HG03103 (cell line): ENCODE data around the gene SOX18.
"Not testable (repeated sequence)": the region's sequence is repeated elsewhere in the genome, so short reads cannot be mapped to it uniquely, and the experiment has no call there.

Source experiments
- ATAC-seq: cut with Tn5 transposase; IDR thresholded peaks from one replicate; pipeline ENCODE4 v1.9.1; 2021; ENCODE audit warnings: low read depth; ENCODE audit not compliant: unreplicated experiment

SOX18 gene

DNA sequence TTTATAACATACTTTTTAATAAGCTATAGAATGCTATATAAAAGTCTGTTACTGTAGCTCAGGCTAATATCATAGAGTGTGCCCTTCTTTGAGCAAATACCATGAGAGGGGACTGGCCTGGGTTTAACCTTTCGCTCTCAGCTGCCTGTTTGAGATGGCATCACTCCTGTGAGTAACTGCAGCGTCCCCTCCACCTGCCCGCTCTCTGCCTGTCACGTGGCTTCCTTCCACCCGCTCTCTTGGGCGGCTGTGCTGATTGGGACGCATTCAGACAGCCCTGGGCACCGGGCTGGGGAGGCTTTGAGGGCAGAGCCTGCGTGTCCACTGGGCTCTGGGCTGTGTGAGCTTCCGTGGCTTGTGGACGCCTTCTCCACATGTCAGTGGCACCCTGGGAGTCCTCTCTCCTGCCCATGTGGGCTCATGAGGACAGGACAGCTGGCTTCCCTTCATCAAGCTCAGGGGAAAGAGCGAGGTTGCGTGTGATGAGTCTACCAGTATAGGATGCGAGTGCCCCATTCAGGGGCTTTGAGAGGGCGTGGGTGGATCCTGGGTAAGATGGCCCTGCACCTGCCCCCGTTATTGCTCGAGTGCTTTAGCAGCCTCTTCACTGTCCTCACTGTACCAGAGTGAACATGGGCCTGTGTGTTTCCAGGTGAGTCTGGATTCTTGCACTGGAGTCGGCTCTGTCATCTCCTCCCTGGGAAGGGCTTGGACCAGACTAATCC, 24.2 kb downstream of the SOX18 start:
- ATAC-seq: no peak

GRCh38 chr20:64024141-64024990, 25.1 kb downstream of the SOX18 start:
- ATAC-seq: no peak

DNA sequence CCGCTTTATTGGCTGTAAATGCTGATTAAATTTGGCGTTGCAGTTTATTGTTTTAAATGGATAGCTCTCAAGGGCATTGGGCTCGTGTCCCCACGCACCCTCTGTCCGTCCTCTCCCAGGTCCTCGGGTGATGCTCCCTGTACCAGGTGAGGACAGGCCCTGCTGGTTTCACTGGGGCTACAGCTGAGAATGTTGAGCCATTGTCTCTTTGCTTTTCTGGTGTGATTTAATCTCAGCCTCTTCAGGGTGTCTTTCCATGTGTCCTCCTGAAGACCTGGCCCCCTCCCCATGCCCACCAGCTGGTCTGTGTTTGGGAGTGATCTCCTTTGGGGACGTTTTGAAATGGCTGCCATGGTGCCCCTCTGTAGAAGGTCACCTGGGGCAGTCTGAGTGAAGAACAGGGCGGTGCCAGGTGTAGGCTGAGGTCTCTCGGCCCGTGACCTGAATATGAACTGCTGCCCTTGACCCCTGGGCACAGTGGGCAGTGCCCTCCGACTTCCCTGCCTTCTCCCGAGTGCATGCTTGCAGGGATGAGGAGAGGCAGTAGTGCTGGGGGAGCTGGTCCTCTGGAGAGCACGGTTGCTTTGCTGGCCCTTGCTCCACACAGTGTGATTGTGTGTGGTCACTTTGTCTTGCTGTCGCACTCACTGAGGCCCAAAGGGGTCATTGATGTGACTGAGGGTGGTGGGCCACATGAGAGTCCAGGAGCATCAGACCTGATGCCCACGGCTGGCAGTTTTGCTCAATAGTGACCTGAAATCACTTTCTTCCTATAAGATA, 25.9 kb downstream of the SOX18 start:
- no peak for ATAC-seq

- no peak for ATAC-seq
Measured at GRCh38 chr20:64022671-64023360, 26.6 kb downstream of the SOX18 start.

GRCh38 chr20:64021124-64021975, 28.1 kb downstream of the SOX18 start:
- no peak for ATAC-seq

DNA sequence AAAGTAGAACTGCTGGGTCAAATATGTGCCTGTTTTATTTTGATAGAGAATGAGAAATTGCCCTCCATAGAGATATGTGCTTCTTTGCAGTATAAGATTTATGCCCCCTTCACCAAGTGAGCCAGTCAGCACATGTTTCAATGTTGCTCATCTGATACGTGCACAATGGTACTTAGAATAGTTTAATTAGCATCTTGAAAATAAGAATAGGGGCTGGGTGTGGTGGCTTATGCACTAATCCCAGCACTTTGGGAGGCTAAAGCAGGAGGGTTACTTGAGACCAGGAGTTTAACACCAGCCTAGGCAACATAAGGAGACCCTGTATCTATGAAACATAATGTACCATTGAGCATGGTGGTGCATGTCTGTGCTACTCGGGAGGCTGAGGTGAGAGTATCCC, 33.8 kb downstream of the SOX18 start:
- no peak for ATAC-seq

DNA sequence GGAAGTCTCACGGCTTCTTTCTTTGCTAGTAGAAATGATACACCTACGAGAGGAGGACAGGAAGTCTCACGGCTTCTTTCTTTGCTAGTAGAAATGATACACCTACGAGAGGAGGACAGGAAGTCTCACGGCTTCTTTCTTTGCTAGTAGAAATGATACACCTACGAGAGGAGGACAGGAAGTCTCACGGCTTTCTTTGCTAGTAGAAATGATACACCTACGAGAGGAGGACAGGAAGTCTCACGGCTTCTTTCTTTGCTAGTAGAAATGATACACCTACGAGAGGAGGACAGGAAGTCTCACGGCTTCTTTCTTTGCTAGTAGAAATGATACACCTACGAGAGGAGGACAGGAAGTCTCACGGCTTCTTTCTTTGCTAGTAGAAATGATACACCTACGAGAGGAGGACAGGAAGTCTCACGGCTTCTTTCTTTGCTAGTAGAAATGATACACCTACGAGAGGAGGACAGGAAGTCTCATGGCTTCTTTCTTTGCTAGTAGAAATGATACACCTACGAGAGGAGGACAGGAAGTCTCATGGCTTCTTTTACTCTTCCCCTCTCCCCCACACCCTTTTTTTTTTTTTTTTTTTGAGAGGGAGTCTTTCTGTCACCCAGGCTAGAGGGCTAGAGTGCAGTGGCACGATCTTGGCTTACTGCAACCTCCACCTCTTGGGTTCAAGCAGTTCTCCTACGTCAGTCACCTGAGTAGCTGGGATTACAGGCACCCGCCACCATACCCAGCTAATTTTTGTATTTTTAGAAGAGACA, 36.9 kb downstream of the SOX18 start:
- ATAC-seq: not testable (repeated sequence)

DNA sequence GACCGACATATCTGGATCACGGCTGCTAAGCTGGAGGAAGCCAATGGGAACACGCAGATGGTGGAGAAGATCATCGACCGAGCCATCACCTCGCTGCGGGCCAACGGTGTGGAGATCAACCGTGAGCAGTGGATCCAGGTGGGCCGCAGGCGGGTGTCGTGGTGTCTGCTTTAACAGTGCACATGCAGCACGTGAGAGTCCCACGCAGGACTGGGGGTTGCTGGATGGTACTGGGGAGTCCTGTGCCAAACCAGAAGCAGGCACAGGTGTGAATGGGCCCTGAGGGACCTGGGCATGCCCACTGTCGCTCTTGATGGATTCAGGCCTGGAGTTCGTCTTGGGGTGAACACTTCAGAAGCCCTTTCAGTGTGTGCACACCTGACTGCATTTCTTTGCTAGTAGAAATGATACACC, 38.1 kb downstream of the SOX18 start:
- no peak for ATAC-seq

- no peak for ATAC-seq
Measured at GRCh38 chr20:64010711-64011237, 38.7 kb downstream of the SOX18 start.

DNA sequence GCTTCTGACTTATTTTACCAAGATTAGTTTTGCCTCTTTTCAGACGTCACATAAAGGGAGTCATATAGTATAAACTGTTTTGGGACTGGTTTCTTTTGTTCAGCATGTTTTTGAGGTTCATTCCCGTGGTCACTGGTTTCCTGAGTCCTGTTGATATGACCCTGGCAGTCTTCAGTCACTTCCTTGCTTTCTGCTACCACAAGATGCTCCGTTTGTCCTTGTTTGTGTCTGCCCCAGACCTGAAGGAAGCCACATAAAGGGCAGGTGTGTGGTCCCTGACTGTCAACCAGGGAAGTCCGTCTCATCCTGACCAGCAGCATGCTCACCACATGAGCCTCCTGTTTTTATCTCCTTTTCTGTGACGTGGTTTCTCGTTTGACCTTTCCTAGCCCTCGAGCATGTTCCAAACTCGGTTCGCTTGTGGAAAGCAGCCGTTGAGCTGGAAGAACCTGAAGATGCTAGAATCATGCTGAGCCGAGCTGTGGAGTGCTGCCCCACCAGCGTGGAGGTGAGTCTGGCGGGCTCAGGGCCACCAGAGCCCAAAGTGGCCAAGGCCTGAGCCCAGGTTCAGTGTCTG, 39.5 kb downstream of the SOX18 start:
- no peak for ATAC-seq

DNA sequence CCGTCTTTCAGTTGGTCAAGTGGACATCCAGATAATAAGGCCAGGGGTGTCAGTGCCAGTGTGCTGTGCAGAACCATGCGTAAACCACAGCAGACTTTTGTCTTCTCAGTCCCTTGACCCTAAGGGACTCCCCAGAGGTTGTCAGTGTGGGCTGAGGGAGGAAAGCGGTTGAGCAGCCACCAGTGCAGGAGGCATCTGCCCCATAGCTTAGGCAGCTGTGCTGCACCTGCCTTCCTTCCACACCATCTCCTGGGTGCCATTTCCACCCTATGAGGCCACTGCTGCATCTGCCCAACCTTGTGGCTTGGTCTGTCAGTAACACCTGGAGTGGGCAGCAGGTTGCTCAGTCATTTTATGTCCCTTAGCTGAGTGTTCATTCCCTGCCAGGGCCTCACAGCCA, 42.5 kb downstream of the SOX18 start:
- ATAC-seq: no peak

DNA sequence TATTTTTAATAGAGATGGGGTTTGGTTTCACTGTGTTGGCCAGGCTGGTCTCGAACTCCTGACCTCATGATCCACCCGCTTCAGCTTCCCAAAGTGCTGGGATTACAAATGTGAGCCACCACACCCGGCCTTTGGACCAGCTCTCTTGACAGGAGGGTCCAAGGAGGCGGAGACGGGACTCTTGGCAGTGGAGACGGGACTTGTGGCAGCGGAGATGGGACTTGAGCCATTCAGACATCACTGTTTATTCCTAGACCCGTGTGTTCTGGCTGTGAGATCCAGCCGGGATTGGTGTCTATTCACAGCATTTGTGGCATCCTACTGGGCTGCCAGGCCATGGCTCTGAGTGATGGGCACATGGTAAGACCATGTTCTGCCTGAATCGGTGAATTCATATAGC, 42.9 kb downstream of the SOX18 start:
- no peak for ATAC-seq

- no peak for ATAC-seq
Measured at GRCh38 chr20:64005394-64005793, 44.0 kb downstream of the SOX18 start.

- ATAC-seq: no peak
Measured at GRCh38 chr20:64003960-64004725, 45.3 kb downstream of the SOX18 start.

- ATAC-seq: no peak
Measured at GRCh38 chr20:64001607-64002011, 47.8 kb downstream of the SOX18 start.

DNA sequence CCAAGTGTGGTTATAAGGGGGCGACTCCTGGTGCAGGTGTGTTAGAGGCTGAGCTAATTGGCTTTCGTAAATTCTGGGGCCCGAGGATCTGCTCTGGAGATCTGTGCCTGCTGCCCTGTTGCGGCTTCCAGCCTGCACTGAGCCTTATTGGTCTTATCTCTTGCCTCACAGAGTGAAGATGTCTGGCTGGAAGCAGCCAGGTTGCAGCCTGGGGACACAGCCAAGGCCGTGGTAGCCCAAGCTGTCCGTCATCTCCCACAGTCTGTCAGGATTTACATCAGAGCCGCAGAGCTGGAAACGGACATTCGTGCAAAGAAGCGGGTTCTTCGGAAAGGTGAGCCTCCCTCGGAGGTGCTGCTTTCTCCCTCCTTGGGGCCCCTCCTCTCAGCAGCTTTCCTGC, 48.5 kb downstream of the SOX18 start:
- no peak for ATAC-seq
